Parathyroid adenoma (tissue), 2 donors: ENCODE data around the gene NID2.

Source experiments
- H2AFZ ChIP-seq: fragments of 300-600 bp; sonication (generic); one replicate; pipeline ENCODE4 v1.7.0; 2017; ENCODE audit warnings: antibody characterized with exemption, mild to moderate bottlenecking
- H3K27ac ChIP-seq: fragments of 300-600 bp; sonication (generic); one replicate; pipeline ENCODE4 v1.7.0; 2017
- H3K27me3 ChIP-seq: fragments of 300-600 bp; sonication (generic); one replicate; pipeline ENCODE4 v1.7.0; 2017; ENCODE audit warnings: low read length; ENCODE audit not compliant: control insufficient read depth, insufficient read depth
- H3K36me3 ChIP-seq: fragments of 300-600 bp; sonication (generic); one replicate; pipeline ENCODE4 v1.7.0; 2017; ENCODE audit warnings: low read length; ENCODE audit not compliant: control insufficient read depth, insufficient read depth
- H3K4me1 ChIP-seq: fragments of 300-600 bp; sonication (generic); one replicate; pipeline ENCODE4 v1.7.0; 2017; ENCODE audit warnings: control low read depth
- H3K4me2 ChIP-seq: fragments of 300-600 bp; sonication (generic); one replicate; pipeline ENCODE4 v1.7.0; 2017; ENCODE audit warnings: low read length
- H3K4me3 ChIP-seq: fragments of 300-600 bp; sonication (generic); one replicate; pipeline ENCODE4 v1.7.0; 2017; ENCODE audit warnings: low read depth, low read length
- H3K79me2 ChIP-seq: fragments of 300-600 bp; sonication (generic); one replicate; pipeline ENCODE4 v1.7.0; 2017; ENCODE audit warnings: control low read depth
- H3K9ac ChIP-seq: fragments of 300-600 bp; sonication (generic); one replicate; pipeline ENCODE4 v1.7.0; 2017; ENCODE audit warnings: mild to moderate bottlenecking
- H3K9me3 ChIP-seq: fragments of 300-600 bp; sonication (generic); one replicate; pipeline ENCODE4 v1.7.0; 2017; ENCODE audit warnings: low read length; ENCODE audit not compliant: control insufficient read depth
- CTCF ChIP-seq: fragments of 300-600 bp; sonication (generic); IDR thresholded peaks from one replicate; pipeline ENCODE4 v1.7.0; 2017; ENCODE audit warnings: antibody characterized with exemption, mild to moderate bottlenecking
- donor health status: primary hyperparathyroidism.

NID2 gene

GRCh38 chr14:51996148-51996746, 72.6 kb downstream of the NID2 start:
- Histone ChIP-seq H3K36me3 (no peaks in the 10 kb centered on the region), H2AFZ (no peak overlapping the region), H3K4me1 (no peaks in the 10 kb centered on the region), H3K4me2 (no peak overlapping the region), H3K9ac (no peak overlapping the region), H3K79me2 (no peaks in the 10 kb centered on the region), H3K9me3 (no peaks in the 10 kb centered on the region), H3K27me3 (no peaks in the 10 kb centered on the region), H3K4me3 (no peak overlapping the region), H3K27ac (no peak overlapping the region)
- TF ChIP-seq CTCF = peak; percentile 68

- Histone ChIP-seq H3K4me1 (no peaks in the 10 kb centered on the region), H3K27me3 (no peaks in the 10 kb centered on the region), H3K9me3 (no peaks in the 10 kb centered on the region), H3K36me3 (no peaks in the 10 kb centered on the region), H2AFZ (no peak overlapping the region), H3K4me2 (no peak overlapping the region), H3K79me2 (peaks cover 13% of the 10 kb centered on the region), H3K4me3 (no peak overlapping the region), H3K27ac (no peak overlapping the region), H3K9ac (no peak overlapping the region)
- no peak for TF ChIP-seq CTCF
Observed at GRCh38 chr14:51993285-51993920, 75.5 kb downstream of the NID2 start.

- no peaks in the 10 kb centered on the region for H3K9me3 ChIP-seq
- no peak for TF ChIP-seq CTCF
- no peak overlapping the region for H2AFZ ChIP-seq
- no peak overlapping the region for H3K9ac ChIP-seq
- peak overlapping the region; percentile 93 for H3K4me3 ChIP-seq
- H3K27me3 ChIP-seq = no peaks in the 10 kb centered on the region
- H3K27ac ChIP-seq = no peak overlapping the region
- H3K4me1 ChIP-seq = no peaks in the 10 kb centered on the region
- H3K36me3 ChIP-seq = no peaks in the 10 kb centered on the region
- peak overlapping the region; percentile 87 for H3K4me2 ChIP-seq
- peaks cover 15% of the 10 kb centered on the region for H3K79me2 ChIP-seq
Observed at GRCh38 chr14:51990488-51990887, 78.4 kb downstream of the NID2 start.

GRCh38 chr14:51989293-51990234, 79.3 kb downstream of the NID2 start, which contains the start of gene RTRAF:
Gene RTRAF (plus strand): TSS chr14:51989546. CDS start chr14:51989640, 94 bp downstream.
- H3K4me1 ChIP-seq = no peaks in the 10 kb centered on the region
- H3K9ac ChIP-seq = peak within 1 kb of the TSS; percentile 89
- H3K79me2 ChIP-seq = peaks cover 15% of the 10 kb centered on the region
- H3K27me3 ChIP-seq = no peaks in the 10 kb centered on the region
- H3K9me3 ChIP-seq = no peaks in the 10 kb centered on the region
- peak within 1 kb of the TSS; percentile 87 for H3K4me2 ChIP-seq
- H3K36me3 ChIP-seq = no peaks in the 10 kb centered on the region
- peak within 1 kb of the TSS; percentile 79 for H3K27ac ChIP-seq
- H2AFZ ChIP-seq = peak within 1 kb of the TSS; percentile 97
- peak; percentile 9 for TF ChIP-seq CTCF
- peak within 1 kb of the TSS; percentile 93 for H3K4me3 ChIP-seq
